ENCODE data around the gene TMEM139.

The TMEM139 gene

DNA sequence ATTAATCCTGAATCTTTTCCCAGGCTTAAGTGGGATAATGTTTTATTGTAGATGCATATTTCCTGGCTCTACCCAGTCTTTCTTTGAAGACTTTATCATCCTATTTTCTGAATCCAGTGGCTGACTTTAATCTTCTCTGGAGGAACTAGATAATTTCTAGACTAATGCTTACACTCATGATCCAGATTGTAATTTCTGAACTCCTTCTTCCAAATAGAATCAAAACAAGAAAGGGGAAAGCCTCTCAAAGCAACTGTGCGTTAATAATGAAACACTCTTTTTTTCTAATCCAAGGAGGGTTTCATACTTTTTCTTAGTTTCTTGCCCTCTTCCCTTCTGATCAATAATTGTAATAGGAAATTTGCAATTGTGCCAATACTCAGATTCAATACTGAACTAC lies 13.5 kb upstream of the TMEM139 start:
- no peaks in the 10 kb centered on the region for H3K27me3 ChIP-seq (ENCODE audit: insufficient read depth, low read depth, severe bottlenecking)
- H3K27ac ChIP-seq, result no peak overlapping the region
- TF ChIP-seq, protein P1, sequence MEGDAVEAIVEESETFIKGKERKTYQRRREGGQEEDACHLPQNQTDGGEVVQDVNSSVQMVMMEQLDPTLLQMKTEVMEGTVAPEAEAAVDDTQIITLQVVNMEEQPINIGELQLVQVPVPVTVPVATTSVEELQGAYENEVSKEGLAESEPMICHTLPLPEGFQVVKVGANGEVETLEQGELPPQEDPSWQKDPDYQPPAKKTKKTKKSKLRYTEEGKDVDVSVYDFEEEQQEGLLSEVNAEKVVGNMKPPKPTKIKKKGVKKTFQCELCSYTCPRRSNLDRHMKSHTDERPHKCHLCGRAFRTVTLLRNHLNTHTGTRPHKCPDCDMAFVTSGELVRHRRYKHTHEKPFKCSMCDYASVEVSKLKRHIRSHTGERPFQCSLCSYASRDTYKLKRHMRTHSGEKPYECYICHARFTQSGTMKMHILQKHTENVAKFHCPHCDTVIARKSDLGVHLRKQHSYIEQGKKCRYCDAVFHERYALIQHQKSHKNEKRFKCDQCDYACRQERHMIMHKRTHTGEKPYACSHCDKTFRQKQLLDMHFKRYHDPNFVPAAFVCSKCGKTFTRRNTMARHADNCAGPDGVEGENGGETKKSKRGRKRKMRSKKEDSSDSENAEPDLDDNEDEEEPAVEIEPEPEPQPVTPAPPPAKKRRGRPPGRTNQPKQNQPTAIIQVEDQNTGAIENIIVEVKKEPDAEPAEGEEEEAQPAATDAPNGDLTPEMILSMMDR (IDR thresholded peaks at IDR 0.05; ENCODE audit: low read depth, low read length), result no peak
- peaks cover 14% of the 10 kb centered on the region for H3K36me3 ChIP-seq
- no peaks in the 10 kb centered on the region for H3K9me3 ChIP-seq (ENCODE audit: severe bottlenecking)
- no peak for DNase-seq
- no peak overlapping the region for H3K4me3 ChIP-seq (ENCODE audit: low read depth, low read length)

DNA sequence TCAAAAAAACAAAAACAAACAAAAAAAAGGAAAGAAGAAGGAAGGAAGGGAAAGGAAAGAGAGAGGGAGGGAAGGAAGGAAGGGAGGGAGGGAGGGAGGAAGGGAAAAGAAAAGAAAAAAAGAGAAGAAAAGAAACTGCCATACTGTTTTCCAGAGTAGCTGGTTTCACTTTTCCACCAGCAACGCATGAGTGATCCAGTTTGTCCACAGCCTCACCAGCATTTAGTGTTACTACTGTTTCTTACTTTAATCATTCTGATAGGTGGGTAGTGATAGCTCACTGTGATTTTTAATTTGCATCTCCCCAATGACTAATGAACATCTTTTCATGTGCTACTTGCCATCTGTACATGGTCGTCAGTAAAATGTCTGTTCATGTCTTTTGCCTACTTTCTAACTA lies 11.9 kb upstream of the TMEM139 start:
- H3K9me3 ChIP-seq (ENCODE audit: severe bottlenecking), result no peaks in the 10 kb centered on the region
- peaks cover 7% of the 10 kb centered on the region for H3K36me3 ChIP-seq
- DNase-seq, result no peak
- H3K27me3 ChIP-seq (ENCODE audit: insufficient read depth, low read depth, severe bottlenecking), result no peaks in the 10 kb centered on the region
- H3K4me3 ChIP-seq (ENCODE audit: low read depth, low read length), result no peak overlapping the region
- no peak overlapping the region for H3K27ac ChIP-seq
- TF ChIP-seq, protein P1 (IDR thresholded peaks at IDR 0.05; ENCODE audit: low read depth, low read length), result no peak

DNA sequence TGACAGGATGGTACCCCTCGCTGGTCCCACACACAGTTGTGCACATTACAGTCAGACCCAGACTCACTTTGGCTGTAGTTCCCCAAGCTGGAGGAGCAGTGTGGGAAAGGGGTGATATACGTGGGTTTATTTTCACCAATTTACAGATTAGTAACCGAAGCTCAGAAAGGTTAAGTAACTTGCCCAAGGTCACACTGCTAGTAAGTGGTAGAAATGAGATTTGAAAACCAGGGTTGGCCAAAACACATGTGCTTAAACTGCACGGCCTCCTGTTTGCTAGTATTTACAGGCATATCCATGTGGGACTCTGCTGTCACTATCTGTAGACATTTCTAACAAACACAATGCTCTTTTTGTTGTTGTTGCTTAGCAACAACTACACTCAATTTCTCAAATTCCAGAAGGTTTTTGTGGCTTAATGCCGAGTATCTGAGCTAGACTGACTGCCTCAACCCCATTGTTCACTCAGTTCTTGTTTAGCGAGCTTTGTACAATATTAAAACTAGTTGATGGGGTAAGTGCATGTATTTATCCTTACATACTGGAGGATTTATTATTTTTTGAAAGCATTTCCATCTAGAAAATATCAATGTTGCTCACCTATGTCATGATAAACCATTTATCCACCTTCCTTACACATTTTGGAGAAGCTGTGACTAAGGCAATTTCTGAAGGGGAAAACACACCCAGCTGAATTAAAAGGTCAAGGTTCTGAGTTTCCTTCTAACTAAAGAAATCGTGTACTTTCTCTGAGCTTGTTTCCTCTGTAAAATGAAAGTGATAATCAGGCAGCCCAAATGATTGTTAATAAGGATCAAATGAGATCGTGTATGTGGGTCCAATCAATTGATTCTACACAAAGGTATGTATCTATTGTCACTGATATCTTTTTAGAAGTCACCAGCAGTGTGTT lies 5.3 kb upstream of the TMEM139 start:
- DNase-seq, result no peak
- H3K9me3 ChIP-seq (ENCODE audit: severe bottlenecking), result no peaks in the 10 kb centered on the region
- H3K4me3 ChIP-seq (ENCODE audit: low read depth, low read length), result no peak overlapping the region
- H3K36me3 ChIP-seq, result no peaks in the 10 kb centered on the region
- no peaks in the 10 kb centered on the region for H3K27me3 ChIP-seq (ENCODE audit: insufficient read depth, low read depth, severe bottlenecking)
- H3K27ac ChIP-seq, result no peak overlapping the region
- TF ChIP-seq, protein P1 (IDR thresholded peaks at IDR 0.05; ENCODE audit: low read depth, low read length), result no peak

DNA sequence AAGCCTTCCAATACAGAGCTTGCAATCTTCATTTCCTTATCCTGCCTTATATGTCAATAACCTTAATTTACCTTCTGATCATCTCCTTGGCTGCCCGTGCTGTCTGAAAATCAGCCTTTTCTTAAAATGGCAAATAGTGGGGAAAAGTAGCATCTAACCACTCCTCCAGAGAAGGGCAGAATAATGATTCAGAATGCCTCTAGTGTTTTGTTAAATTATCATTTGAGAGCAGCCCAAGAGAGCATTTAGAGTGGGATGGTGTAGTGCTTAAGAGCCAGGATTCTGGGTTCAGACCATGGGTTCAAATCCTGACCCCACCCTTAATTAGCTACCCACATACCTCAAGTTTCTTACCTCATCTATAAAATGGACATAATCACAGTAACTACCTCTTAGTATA lies 4.6 kb upstream of the TMEM139 start:
- Histone ChIP-seq H3K27me3 (ENCODE audit: insufficient read depth, low read depth, severe bottlenecking) (no peaks in the 10 kb centered on the region), H3K27ac (no peak overlapping the region), H3K9me3 (ENCODE audit: severe bottlenecking) (no peaks in the 10 kb centered on the region), H3K36me3 (no peaks in the 10 kb centered on the region), H3K4me3 (ENCODE audit: low read depth, low read length) (no peak overlapping the region)
- DNase-seq, result no peak
- TF ChIP-seq, protein P1 (IDR thresholded peaks at IDR 0.05; ENCODE audit: low read depth, low read length), result no peak

DNA sequence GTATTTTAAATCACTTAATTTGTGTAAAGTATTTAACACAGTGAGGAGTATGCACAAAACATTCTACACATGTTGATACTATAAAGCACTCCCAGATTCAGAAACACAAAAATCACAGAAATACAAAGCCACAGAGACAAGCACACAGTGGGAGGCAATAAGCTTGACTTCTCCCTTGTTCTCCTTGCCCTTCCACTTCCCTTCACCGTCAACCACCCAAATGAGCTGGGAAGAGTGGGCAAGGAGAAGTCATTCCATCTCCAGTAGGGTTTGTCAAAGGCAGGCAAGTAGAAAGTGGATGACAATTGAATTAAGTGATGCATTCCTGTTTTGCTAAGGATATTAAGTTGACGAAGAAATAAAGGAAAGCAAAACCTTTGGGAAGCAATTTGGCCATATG lies 4.2 kb upstream of the TMEM139 start:
- H3K9me3 ChIP-seq (ENCODE audit: severe bottlenecking), result no peaks in the 10 kb centered on the region

More for the DNA sequence above, 4.2 kb upstream of the TMEM139 start:
- no peak overlapping the region for H3K4me3 ChIP-seq (ENCODE audit: low read depth, low read length)
- no peak for DNase-seq
- no peaks in the 10 kb centered on the region for H3K27me3 ChIP-seq (ENCODE audit: insufficient read depth, low read depth, severe bottlenecking)
- H3K27ac ChIP-seq, result no peak overlapping the region
- TF ChIP-seq, protein P1 (IDR thresholded peaks at IDR 0.05; ENCODE audit: low read depth, low read length), result no peak
- no peaks in the 10 kb centered on the region for H3K36me3 ChIP-seq

Measured in WERI-Rb-1 (cell line).